ENCODE measurements around the gene APBB2.

The APBB2 gene

GRCh38 chr4:41136456-41136855, 77.9 kb downstream of the APBB2 start:
- no peak for DNase-seq

DNA sequence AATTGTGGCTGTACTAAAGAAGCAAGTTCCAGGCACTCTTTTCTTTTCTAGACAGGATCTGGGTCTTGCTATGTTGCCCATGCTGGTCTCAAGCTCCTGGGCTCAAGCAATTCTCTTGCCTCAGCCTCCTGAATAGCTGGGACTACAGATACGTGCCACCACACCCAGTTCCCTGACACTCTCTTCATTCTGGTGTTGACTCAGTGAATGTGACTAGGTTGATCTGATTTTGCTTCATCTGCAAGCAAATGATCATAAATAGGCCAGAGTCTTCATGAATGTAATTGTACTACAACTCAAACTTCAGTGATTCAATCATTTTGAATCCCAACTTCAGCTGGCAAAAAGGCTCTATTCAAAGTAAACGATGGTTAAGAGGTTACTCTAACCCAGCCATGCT, 78.5 kb downstream of the APBB2 start:
- DNase-seq = no peak

- DNase-seq = no peak
Measured at GRCh38 chr4:41134581-41134980, 79.8 kb downstream of the APBB2 start.

- no peak for DNase-seq
Measured at GRCh38 chr4:41133454-41134018, 80.8 kb downstream of the APBB2 start.

DNA sequence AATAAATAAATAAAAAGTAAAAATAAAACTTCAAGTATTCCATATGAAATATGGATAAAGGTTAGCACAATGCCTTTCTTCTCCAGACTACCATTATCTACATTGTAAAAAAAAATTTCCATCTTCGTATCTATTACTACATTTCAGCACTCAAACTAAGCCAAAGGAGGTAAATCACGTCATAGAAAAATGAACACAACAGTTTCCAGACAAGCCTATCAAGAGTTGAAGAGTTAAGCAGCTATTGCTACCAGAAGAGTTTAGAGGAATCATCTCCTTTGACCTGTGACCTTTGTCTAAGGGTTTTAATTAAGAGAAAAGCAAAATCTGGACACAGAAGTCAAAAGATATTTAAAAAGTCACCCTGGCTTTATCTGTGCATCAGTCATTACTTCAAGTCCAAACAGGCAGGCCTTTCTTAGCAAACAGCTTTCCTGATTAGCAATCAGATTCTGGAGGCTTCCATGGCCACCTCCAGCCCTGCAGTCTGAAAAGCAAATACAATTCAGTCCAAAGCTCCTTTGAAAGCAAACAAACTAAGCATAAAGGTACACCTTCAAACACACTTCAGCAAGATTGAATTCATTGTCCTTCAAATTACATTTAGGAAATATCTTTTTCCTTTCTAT, 82.2 kb downstream of the APBB2 start:
- DNase-seq = no peak

- DNase-seq = no peak
Measured at GRCh38 chr4:41129936-41130440, 84.4 kb downstream of the APBB2 start.

DNA sequence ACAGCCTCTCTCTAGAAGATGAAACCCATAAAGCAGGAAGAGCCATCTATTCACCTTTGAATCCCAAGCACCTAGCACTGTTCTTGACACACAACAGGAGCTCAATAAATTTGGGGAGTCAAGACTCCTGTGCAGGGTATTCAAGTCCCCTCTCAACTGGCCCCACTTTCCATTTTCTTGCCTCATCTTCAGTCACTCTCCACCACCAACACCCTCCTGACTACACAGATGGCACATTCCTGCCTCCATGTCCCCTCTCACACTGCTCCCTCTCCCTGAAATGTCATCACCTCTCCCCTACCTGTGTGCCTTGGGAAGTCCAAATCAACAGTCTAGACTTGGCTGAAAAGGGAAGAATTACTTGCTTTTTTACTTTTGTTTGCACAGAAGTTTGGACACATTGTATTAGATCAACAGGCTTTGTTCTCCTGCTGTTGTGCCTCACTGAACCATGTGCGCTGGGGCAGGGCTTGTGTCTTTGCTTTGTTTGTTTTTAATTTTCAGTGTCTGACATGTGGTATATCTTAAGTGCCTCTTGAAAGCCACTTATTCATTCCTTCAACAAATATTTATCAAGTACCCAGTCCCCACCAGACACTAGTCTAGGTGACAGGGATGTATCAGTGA, 85.1 kb downstream of the APBB2 start:
- DNase-seq = no peak

GRCh38 chr4:41125558-41126311, 88.6 kb downstream of the APBB2 start:
- DNase-seq = no peak

- DNase-seq = no peak
Measured at GRCh38 chr4:41124916-41125548, 89.3 kb downstream of the APBB2 start.

- DNase-seq = no peak
Measured at GRCh38 chr4:41122775-41123174, 91.6 kb downstream of the APBB2 start.

DNA sequence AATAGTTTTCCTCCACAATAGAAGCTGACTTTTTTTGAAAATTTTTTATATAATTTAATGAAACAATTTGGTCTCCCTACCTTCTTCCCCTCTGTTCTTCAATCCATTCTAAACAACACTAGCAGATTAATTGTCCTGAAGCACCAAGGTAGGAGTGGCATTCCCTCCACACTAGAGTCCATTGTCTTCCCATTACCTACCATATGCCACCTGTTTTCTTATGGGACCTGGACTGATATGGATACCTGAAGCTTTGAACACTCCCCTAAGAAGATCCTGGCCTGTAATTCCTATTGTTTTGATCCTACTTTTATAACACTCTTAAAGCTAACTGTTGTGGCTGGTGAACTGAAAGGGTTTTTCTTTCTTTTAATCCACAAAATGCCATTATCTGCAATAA, 92.0 kb downstream of the APBB2 start:
- DNase-seq = no peak

- DNase-seq = no peak
Measured at GRCh38 chr4:41121906-41122305, 92.4 kb downstream of the APBB2 start.

DNA sequence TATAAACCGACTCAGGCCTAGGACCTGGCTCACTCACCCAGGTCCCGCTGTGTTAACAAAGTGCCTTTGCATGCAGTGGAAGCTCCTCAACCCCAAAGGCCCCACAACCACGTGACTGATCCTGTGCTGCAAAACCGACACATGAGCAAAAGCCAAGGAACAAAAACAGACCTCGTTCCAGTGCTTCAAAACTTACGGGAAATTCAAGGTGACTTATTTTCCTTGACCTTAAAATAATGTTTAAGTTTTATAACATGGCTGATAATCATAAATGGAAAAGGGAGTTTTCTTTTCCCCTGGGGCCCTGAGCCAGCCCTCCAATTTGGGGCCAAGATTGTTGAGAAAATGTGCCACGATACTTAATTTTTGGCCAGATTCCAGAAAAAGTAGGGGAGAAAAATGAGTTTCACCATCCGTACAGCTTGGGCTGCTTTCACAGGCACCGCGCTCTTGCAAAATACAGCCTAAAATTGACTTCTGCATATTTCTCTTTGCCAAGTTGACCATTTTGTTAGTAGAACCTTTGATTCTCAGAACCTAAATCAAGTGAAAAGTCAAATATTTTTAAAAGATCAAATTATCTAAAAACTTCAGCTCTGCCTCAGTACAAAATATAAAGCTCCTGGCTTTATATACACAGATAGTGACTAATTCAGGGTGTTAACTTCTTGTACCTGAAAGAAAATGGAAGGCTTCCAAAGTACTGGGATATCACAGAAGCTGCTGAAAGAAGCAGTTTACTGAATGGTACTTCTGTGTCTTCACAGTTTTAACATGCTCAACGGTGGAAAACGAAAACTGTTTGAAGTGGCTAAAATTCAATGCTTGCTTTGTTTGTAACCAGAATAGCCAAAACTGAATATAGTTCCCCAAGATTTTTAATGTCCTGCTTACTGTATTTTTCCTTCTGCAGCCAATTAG, 93.8 kb downstream of the APBB2 start:
- peak; percentile 39 for DNase-seq

- DNase-seq = no peak
Measured at GRCh38 chr4:41119867-41120295, 94.5 kb downstream of the APBB2 start.

- no peak for DNase-seq
Measured at GRCh38 chr4:41111791-41112190, 102.6 kb downstream of the APBB2 start.

GRCh38 chr4:41110050-41110449, 104.3 kb downstream of the APBB2 start:
- no peak for DNase-seq

- no peak for DNase-seq
Measured at GRCh38 chr4:41108481-41108880, 105.9 kb downstream of the APBB2 start.

DNA sequence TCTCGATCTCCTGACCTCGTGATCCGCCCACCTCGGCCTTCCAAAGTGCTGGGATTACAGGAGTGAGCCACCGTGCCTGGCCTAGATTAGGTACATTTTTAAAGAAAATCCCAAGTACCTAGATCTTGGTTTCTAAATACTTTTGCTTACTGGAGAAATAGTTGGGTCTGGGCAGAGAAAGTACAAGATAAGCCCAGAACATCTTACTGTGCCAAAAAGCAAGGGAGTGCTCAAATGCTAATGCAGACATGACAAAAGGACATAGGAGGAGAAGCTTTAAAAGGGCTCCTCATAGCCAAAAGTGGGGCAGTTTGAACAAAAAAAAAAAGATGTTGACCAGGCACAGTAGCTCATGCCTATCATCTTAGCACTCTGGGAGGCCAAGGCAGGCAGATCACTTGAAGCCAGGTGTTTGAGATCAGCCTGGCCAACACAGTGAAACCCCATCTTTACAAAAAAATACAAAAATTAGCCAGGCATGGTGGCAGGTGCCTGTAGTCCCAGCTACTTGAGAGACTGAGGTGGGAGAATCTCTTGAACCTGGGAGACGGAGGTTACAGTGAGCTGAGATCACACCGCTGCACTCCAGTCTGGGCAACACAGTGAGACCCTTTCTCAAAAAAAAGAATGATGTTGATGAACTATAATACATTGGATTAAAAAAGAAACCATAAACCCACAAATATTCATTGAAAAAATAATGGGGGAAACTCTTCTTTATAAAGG, 107.5 kb downstream of the APBB2 start:
- no peak for DNase-seq

- DNase-seq = no peak
Measured at GRCh38 chr4:41106081-41106480, 108.3 kb downstream of the APBB2 start.

GRCh38 chr4:41104155-41104554, 110.2 kb downstream of the APBB2 start:
- DNase-seq = no peak

DNA sequence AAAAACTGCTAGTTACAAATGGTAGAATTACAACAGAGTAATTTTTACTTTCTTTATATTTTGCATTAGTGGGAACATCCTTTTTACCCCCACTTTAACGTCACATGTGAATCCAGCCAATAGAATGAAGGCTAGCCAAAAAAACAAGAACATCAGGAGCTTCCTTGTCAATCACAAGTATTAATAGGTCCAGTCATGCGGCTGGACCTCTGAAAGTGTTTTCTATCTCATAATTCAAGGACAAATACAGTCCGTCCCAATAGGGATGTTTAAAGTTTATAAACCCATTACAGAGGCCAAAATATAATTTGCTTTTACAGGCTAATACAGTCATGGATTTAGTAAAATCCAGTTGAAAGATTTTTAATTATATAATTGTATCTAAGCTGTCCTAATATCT, 110.7 kb downstream of the APBB2 start:
- DNase-seq = no peak
